ENCODE results near the gene HHATL. TPM values are rescaled to one million over a fixed set of nuclear protein-coding genes. Genes with fewer than 3 reads are reported as not detected.

Gene HHATL
- total RNA-seq, 1 experiment from 2014 or later: not detected

DNA sequence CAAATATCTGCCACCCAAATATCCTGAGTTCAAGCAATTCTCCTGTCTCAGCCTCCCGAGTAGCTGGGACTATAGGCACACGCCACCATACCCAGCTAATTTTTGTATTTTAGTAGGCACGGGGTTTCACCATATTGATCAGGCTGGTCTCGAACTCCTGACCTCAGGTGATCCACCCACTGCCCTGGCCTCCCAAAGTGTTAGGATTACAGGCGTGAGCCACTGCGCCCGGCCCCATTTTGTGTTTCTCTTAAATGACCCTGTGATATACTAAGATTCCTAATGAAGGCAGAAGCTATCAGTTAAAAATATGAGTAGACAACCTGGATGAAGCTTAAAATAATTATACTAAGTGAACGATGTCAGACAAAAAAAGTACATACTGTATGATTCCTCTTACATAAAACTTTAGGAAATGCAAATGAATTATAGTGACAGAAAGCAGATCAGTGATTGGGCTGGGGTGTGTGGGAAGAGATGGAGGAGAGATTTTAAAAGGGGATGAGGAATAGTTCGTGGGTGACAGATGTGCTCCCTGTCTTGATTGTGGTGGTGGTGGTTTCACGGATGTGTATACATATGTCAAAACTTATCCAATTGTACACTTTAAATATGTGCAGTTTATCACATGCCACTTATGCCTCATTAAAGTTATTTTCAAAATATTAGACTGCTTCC is 21.1 kb downstream of the HHATL start:
- Histone ChIP-seq H3K27me3 (ENCODE audit: low read length) (no peaks in the 10 kb centered on the region), H3K79me2 (ENCODE audit: low read length) (no peaks in the 10 kb centered on the region), H4K20me1 (ENCODE audit: insufficient read depth, low read depth, low read length) (no peaks in the 10 kb centered on the region), H3K9me3 (ENCODE audit: low read length) (no peaks in the 10 kb centered on the region; the same call in 1 of the 2 replicates), H3K4me3 (ENCODE audit: low read length) (no peak overlapping the region), H3K9ac (ENCODE audit: low read length) (no peak overlapping the region), H2AFZ (ENCODE audit: low read length) (no peak overlapping the region), H3K9me2 (replicated peaks; ENCODE audit: insufficient read depth, low read length) (no peaks in the 10 kb centered on the region), H3K4me2 (ENCODE audit: low read depth, low read length, poor library complexity, severe bottlenecking) (no peak overlapping the region), H3K36me3 (ENCODE audit: insufficient read depth, low read length) (no peaks in the 10 kb centered on the region), H3K27ac (ENCODE audit: low read length) (no peak overlapping the region), H3K4me1 (ENCODE audit: low read length) (no peaks in the 10 kb centered on the region)
- DNase-seq: no peak

DNA sequence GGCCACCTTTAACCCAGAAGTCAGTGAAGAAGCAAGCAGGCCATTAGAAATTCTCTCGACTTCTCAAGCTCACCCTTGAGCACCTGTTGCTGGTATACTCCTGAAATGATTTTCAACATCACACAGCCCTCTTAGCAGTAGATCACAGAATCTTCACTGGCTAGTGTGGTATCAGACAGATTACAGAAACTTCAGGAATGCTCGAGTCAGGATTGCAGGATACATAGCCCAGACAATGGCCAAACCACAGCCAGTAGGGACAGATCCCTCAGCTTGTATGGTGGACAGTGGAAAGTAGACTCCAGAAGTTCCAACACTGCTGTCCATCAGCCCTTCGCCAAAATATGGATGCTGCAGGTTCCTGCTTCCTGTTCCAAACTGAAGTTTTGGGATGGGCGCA is 21.8 kb downstream of the HHATL start:
- no peak overlapping the region for H3K27ac ChIP-seq (ENCODE audit: low read length)
- no peak overlapping the region for H3K4me2 ChIP-seq (ENCODE audit: low read depth, low read length, poor library complexity, severe bottlenecking)

DNA sequence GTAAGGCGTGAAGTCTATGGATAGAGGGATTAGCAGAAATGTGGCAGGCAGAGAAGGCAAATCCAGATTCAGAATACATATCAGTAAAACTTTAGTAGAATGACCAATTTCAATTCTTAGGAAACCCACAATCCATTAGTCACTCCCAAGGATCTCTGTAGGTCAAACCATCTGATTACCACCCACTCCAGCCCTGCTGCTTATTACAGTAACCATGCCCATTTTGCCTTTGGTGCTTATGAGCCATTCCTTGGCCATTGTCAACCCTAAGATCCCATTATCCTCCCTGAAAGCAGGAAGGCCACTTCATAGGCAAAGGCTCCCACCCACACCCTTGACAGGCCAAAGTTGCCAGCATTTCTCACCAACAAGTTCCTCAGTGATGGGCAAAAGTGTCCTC is 22.3 kb downstream of the HHATL start:
- H3K9me2 ChIP-seq (replicated peaks; ENCODE audit: insufficient read depth, low read length): no peaks in the 10 kb centered on the region
- H3K4me2 ChIP-seq (ENCODE audit: low read depth, low read length, poor library complexity, severe bottlenecking): no peak overlapping the region
- no peaks in the 10 kb centered on the region for H3K36me3 ChIP-seq (ENCODE audit: insufficient read depth, low read length)
- no peaks in the 10 kb centered on the region for H3K27me3 ChIP-seq (ENCODE audit: low read length)
- H4K20me1 ChIP-seq (ENCODE audit: insufficient read depth, low read depth, low read length): no peaks in the 10 kb centered on the region
- DNase-seq: no peak
- H3K4me1 ChIP-seq (ENCODE audit: low read length): no peaks in the 10 kb centered on the region
- no peak overlapping the region for H3K9ac ChIP-seq (ENCODE audit: low read length)
- H3K79me2 ChIP-seq (ENCODE audit: low read length): no peaks in the 10 kb centered on the region
- H3K4me3 ChIP-seq (ENCODE audit: low read length): no peak overlapping the region
- no peaks in the 10 kb centered on the region; the same call in 1 of the 2 replicates for H3K9me3 ChIP-seq (ENCODE audit: low read length)
- H2AFZ ChIP-seq (ENCODE audit: low read length): no peak overlapping the region
- H3K27ac ChIP-seq (ENCODE audit: low read length): no peak overlapping the region

More for the DNA sequence above, 21.8 kb downstream of the HHATL start:
- Histone ChIP-seq H3K4me3 (ENCODE audit: low read length) (no peak overlapping the region), H3K9ac (ENCODE audit: low read length) (no peak overlapping the region), H3K4me1 (ENCODE audit: low read length) (no peaks in the 10 kb centered on the region), H2AFZ (ENCODE audit: low read length) (no peak overlapping the region), H3K27me3 (ENCODE audit: low read length) (no peaks in the 10 kb centered on the region), H3K79me2 (ENCODE audit: low read length) (no peaks in the 10 kb centered on the region), H4K20me1 (ENCODE audit: insufficient read depth, low read depth, low read length) (no peaks in the 10 kb centered on the region), H3K36me3 (ENCODE audit: insufficient read depth, low read length) (no peaks in the 10 kb centered on the region), H3K9me2 (replicated peaks; ENCODE audit: insufficient read depth, low read length) (no peaks in the 10 kb centered on the region), H3K9me3 (ENCODE audit: low read length) (no peaks in the 10 kb centered on the region; the same call in 1 of the 2 replicates)
- no peak for DNase-seq

DNA sequence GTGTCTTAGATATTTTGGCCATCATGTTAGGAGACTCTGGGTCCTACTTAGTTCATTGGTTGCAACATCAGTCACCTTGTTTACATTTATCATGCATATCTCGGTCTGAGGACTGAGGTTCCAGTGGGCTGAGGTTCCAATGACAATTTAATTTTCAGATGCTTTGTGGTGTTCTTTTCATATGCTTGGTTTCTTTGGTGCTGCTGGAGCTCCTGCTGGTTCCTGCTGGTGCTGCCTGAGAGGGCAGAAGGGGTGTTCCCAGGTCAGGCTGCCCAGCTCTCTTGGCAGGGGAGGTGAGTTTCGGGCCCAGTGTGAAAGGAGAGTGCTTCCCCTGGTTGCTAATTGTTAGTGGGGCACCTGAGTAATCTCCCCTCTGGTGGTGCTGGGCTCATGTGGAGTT is 24.2 kb downstream of the HHATL start:
- DNase-seq: no peak
- no peaks in the 10 kb centered on the region for H3K36me3 ChIP-seq (ENCODE audit: insufficient read depth, low read length)
- H3K9ac ChIP-seq (ENCODE audit: low read length): no peak overlapping the region
- no peaks in the 10 kb centered on the region for H3K79me2 ChIP-seq (ENCODE audit: low read length)
- H4K20me1 ChIP-seq (ENCODE audit: insufficient read depth, low read depth, low read length): no peaks in the 10 kb centered on the region
- no peaks in the 10 kb centered on the region for H3K27me3 ChIP-seq (ENCODE audit: low read length)
- H3K9me2 ChIP-seq (replicated peaks; ENCODE audit: insufficient read depth, low read length): no peaks in the 10 kb centered on the region
- H3K4me2 ChIP-seq (ENCODE audit: low read depth, low read length, poor library complexity, severe bottlenecking): no peak overlapping the region
- no peaks in the 10 kb centered on the region; the same call in 1 of the 2 replicates for H3K9me3 ChIP-seq (ENCODE audit: low read length)
- H3K4me3 ChIP-seq (ENCODE audit: low read length): no peak overlapping the region
- no peaks in the 10 kb centered on the region for H3K4me1 ChIP-seq (ENCODE audit: low read length)
- H3K27ac ChIP-seq (ENCODE audit: low read length): no peak overlapping the region
- no peak overlapping the region for H2AFZ ChIP-seq (ENCODE audit: low read length)

DNA sequence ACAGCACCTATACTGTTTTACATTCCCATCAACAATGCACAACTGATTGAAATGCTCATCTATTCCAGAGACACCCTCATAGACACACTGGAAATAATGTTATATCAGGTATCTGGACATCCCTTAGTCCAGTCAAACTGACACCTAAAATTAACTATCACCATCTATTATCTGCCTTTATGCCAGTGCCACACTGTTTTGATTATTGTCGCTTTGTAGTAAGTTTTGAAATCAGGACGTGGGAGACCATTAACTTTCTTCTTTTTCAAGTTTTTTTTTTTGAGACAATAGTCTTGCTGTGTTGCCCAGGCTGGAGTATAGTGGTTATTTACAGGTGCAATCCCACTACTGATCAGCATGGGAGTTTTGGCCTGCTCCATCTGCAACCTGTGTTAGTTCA is 26.7 kb downstream of the HHATL start:
- no peak overlapping the region for H2AFZ ChIP-seq (ENCODE audit: low read length)
- H3K9me3 ChIP-seq (ENCODE audit: low read length): no peaks in the 10 kb centered on the region; the same call in 1 of the 2 replicates
- H3K36me3 ChIP-seq (ENCODE audit: insufficient read depth, low read length): no peaks in the 10 kb centered on the region
- H4K20me1 ChIP-seq (ENCODE audit: insufficient read depth, low read depth, low read length): no peaks in the 10 kb centered on the region
- no peak overlapping the region for H3K27ac ChIP-seq (ENCODE audit: low read length)
- DNase-seq: no peak
- no peaks in the 10 kb centered on the region for H3K27me3 ChIP-seq (ENCODE audit: low read length)
- H3K4me1 ChIP-seq (ENCODE audit: low read length): no peaks in the 10 kb centered on the region
- no peak overlapping the region for H3K4me2 ChIP-seq (ENCODE audit: low read depth, low read length, poor library complexity, severe bottlenecking)
- no peaks in the 10 kb centered on the region for H3K79me2 ChIP-seq (ENCODE audit: low read length)
- no peak overlapping the region for H3K4me3 ChIP-seq (ENCODE audit: low read length)
- no peak overlapping the region for H3K9ac ChIP-seq (ENCODE audit: low read length)
- H3K9me2 ChIP-seq (replicated peaks; ENCODE audit: insufficient read depth, low read length): no peaks in the 10 kb centered on the region

DNA sequence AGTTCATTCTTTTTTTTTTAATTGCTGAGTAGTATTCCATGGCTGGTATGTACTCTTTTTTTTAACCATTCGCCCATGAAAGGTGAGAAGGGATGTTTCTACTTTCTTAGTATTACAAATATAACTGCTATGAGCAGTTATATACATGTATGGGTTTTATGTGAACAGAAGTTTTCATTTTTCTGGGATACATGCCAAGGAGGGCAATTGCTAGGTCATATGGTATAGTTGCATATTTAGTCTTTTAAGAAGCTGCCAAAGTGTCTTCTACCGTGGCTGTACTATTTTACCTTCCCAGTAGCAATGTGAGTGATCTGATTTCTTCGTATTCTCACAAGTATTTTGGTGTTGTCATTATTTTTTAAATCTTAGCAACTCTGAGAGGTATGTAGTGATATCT is 28.5 kb downstream of the HHATL start:
- Histone ChIP-seq H3K4me2 (ENCODE audit: low read depth, low read length, poor library complexity, severe bottlenecking) (no peak overlapping the region), H4K20me1 (ENCODE audit: insufficient read depth, low read depth, low read length) (no peaks in the 10 kb centered on the region), H2AFZ (ENCODE audit: low read length) (no peak overlapping the region), H3K4me1 (ENCODE audit: low read length) (no peaks in the 10 kb centered on the region), H3K36me3 (ENCODE audit: insufficient read depth, low read length) (no peaks in the 10 kb centered on the region), H3K27ac (ENCODE audit: low read length) (no peak overlapping the region), H3K4me3 (ENCODE audit: low read length) (no peak overlapping the region), H3K79me2 (ENCODE audit: low read length) (no peaks in the 10 kb centered on the region), H3K27me3 (ENCODE audit: low read length) (no peaks in the 10 kb centered on the region), H3K9me2 (replicated peaks; ENCODE audit: insufficient read depth, low read length) (no peaks in the 10 kb centered on the region), H3K9ac (ENCODE audit: low read length) (no peak overlapping the region), H3K9me3 (ENCODE audit: low read length) (no peaks in the 10 kb centered on the region; the same call in 1 of the 2 replicates)
- DNase-seq: no peak

DNA sequence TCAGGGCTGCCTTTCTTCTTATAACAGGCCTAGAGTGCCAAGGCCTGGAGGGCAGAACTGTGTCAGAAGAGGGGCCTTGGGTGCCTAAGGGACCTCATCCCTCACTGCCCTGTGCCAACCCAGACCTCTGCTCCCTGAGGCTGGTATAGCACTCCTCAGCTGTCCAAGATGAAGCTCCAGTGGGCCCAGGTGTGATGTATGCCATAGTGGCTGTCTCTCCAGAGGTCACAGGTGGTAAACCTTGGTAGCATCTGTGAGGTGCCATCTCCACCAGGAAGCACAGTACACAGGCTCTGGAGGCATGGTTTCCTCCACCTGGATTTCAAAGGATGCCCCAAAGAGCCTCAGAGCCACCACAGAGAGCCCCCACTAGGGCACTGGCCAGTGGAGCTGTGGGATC is 29.5 kb downstream of the HHATL start:
- Histone ChIP-seq H3K9me3 (ENCODE audit: low read length) (no peaks in the 10 kb centered on the region), H3K9me2 (replicated peaks; ENCODE audit: insufficient read depth, low read length) (no peaks in the 10 kb centered on the region), H3K36me3 (ENCODE audit: insufficient read depth, low read length) (no peaks in the 10 kb centered on the region), H2AFZ (ENCODE audit: low read length) (no peak overlapping the region), H3K27ac (ENCODE audit: low read length) (no peak overlapping the region), H3K4me2 (ENCODE audit: low read depth, low read length, poor library complexity, severe bottlenecking) (no peak overlapping the region), H4K20me1 (ENCODE audit: insufficient read depth, low read depth, low read length) (no peaks in the 10 kb centered on the region), H3K27me3 (ENCODE audit: low read length) (no peaks in the 10 kb centered on the region), H3K79me2 (ENCODE audit: low read length) (no peaks in the 10 kb centered on the region), H3K9ac (ENCODE audit: low read length) (no peak overlapping the region), H3K4me1 (ENCODE audit: low read length) (no peaks in the 10 kb centered on the region), H3K4me3 (ENCODE audit: low read length) (no peak overlapping the region)
- DNase-seq: no peak

DNA sequence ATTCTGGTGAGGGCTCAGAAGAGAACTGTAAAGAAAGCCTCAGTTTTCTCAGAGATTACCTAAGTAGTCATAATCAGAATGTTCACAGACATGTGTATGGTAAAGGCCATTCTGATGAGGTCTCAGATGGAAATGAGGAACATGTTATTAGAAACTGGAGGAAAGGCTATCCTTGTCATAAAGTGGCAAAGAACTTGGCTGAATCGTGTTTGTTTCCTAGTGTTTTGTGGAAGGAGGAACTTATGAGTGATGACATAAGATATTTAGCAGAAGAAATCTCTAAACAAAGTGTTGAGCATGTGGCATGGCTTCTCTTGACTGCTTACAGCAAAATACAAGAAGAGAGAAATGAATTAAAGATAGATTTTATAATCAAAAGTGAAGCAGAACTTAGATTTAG is 30.1 kb downstream of the HHATL start:
- Histone ChIP-seq H3K4me1 (ENCODE audit: low read length) (no peaks in the 10 kb centered on the region), H3K27ac (ENCODE audit: low read length) (no peak overlapping the region), H3K9ac (ENCODE audit: low read length) (no peak overlapping the region), H3K79me2 (ENCODE audit: low read length) (no peaks in the 10 kb centered on the region), H4K20me1 (ENCODE audit: insufficient read depth, low read depth, low read length) (no peaks in the 10 kb centered on the region), H3K4me3 (ENCODE audit: low read length) (no peak overlapping the region), H3K9me3 (ENCODE audit: low read length) (no peaks in the 10 kb centered on the region), H3K27me3 (ENCODE audit: low read length) (no peaks in the 10 kb centered on the region), H3K36me3 (ENCODE audit: insufficient read depth, low read length) (no peaks in the 10 kb centered on the region), H3K9me2 (replicated peaks; ENCODE audit: insufficient read depth, low read length) (no peaks in the 10 kb centered on the region), H3K4me2 (ENCODE audit: low read depth, low read length, poor library complexity, severe bottlenecking) (no peak overlapping the region), H2AFZ (ENCODE audit: low read length) (no peak overlapping the region)
- DNase-seq: no peak

Data from Karpas-422 (cell line).